IPS-18a (cell line): ENCODE data around the gene SLC27A4.

Experiments
- H3K27ac ChIP-seq: one replicate; pipeline ENCODE4 v1.5.1; 2013; ENCODE audit warnings: low read length
- H3K27me3 ChIP-seq: one replicate; pipeline ENCODE4 v1.6.1; 2013; ENCODE audit warnings: mild to moderate bottlenecking, low read length; ENCODE audit not compliant: control insufficient read depth, insufficient read depth
- H3K36me3 ChIP-seq: one replicate; pipeline ENCODE4 v1.6.1; 2013; ENCODE audit warnings: low read depth, low read length; ENCODE audit not compliant: control insufficient read depth
- H3K4me1 ChIP-seq: one replicate; pipeline ENCODE4 v1.6.1; 2013; ENCODE audit warnings: low read depth, low read length; ENCODE audit not compliant: control insufficient read depth
- H3K4me3 ChIP-seq: one replicate; pipeline ENCODE4 v1.5.1; 2013; ENCODE audit warnings: low read length
- H3K9ac ChIP-seq: one replicate; pipeline ENCODE4 v1.6.1; 2013; ENCODE audit warnings: mild to moderate bottlenecking, low read length, moderate library complexity
- H3K9me3 ChIP-seq: one replicate; pipeline ENCODE4 v1.6.1; 2013; ENCODE audit warnings: low read depth, low read length; ENCODE audit not compliant: control insufficient read depth

The SLC27A4 gene

DNA sequence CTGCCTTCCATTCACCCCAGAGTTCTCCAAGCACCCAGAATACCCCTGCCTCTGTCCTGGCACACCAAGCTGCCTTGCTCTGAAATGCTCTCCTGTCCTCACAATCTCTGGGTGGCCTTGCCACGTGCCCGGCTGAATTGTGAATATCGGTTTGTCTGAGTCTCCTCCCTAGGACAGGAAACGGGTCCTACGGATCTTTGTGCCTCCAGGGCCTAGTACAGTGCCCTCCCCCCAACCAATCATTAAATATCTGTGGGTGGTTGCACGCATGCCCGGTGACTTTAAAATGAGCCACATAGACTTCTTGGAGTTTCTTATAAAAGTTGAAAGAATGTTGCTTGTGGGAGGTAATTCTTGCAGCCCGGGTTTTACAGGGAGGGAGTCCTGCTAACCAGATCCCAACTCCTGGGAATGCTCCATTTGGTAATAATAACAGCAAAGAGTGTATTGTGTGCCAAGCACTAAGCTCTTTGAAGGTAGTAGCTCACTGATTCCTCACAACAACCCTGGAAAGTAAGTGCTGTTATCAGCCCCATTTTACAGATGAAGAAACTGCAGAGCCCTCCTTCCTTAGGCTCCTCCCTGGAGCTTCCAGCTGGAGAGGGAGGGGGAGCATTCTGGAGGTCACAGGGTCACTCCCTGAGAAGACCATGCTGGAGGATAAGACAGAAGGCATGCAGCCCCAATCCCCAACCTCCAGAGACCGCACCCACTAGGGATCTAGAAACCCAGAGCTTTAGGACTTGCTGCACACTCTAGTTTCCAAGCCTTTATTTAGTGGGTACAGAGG lies 54.2 kb downstream of the SLC27A4 start:
- H3K27me3 ChIP-seq: peaks cover 100% of the 10 kb centered on the region
- H3K9me3 ChIP-seq: no peaks in the 10 kb centered on the region
- no peak overlapping the region for H3K4me3 ChIP-seq
- H3K36me3 ChIP-seq: no peaks in the 10 kb centered on the region
- peaks cover 52% of the 10 kb centered on the region for H3K4me1 ChIP-seq
- no peak overlapping the region for H3K9ac ChIP-seq
- no peak overlapping the region for H3K27ac ChIP-seq

- Histone ChIP-seq H3K9ac (no peak overlapping the region), H3K27ac (no peak overlapping the region), H3K4me3 (no peak overlapping the region), H3K36me3 (no peaks in the 10 kb centered on the region), H3K4me1 (peaks cover 28% of the 10 kb centered on the region), H3K9me3 (no peaks in the 10 kb centered on the region), H3K27me3 (peaks cover 100% of the 10 kb centered on the region)
Measured at GRCh38 chr9:128396970-128397613, 56.8 kb downstream of the SLC27A4 start.

- H3K4me3 ChIP-seq: no peak overlapping the region
- no peaks in the 10 kb centered on the region for H3K9me3 ChIP-seq
- H3K36me3 ChIP-seq: no peaks in the 10 kb centered on the region
- H3K9ac ChIP-seq: no peak overlapping the region
- H3K27me3 ChIP-seq: peaks cover 100% of the 10 kb centered on the region
- H3K27ac ChIP-seq: no peak overlapping the region
- H3K4me1 ChIP-seq: peaks cover 27% of the 10 kb centered on the region
Measured at GRCh38 chr9:128397831-128398230, 57.5 kb downstream of the SLC27A4 start.

DNA sequence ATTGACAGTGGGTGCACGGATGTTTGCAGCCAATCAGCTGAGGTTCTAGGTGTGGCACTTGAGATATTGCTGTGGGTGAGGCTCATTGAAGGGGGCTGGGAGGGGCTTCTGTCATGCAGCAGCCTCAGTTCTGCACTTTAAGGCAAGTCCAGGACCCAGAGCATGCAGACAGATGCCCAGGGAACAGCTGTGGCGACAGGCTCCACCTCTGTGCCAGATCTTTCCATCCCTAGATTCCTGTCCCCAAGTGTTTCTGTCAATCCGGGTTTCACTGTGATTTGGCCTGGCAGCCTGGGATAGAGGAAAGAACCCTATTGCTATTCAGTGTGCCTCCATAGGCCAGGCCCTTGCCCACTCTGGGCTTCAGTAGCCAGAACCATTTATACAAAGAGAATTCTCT lies 59.5 kb downstream of the SLC27A4 start:
- Histone ChIP-seq H3K27ac (no peak overlapping the region), H3K27me3 (peaks cover 100% of the 10 kb centered on the region), H3K9ac (no peak overlapping the region)

DNA sequence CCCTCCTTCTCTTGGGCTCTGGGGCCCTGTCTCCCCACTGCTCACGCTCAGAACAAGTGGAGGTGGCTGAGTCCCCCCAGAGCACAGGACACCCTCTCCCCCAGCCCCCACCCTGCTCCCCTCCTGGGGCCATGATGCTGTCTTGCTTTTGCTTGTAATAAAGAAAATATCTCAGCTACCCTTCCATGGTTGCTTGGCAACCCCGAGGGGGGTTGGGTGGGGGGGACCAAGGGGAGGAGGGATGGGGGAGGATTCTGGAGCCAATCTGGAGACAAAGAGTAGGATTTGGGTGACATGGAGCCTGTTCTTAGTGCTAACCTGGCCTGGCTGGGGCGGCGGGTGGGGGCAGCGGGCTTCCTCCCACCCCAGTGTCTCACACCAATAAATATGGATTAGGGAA lies 64.2 kb downstream of the SLC27A4 start:
- no peak overlapping the region for H3K4me3 ChIP-seq
- no peak overlapping the region for H3K27ac ChIP-seq
- H3K36me3 ChIP-seq: no peaks in the 10 kb centered on the region
- no peak overlapping the region for H3K9ac ChIP-seq
- peaks cover 24% of the 10 kb centered on the region for H3K4me1 ChIP-seq
- H3K27me3 ChIP-seq: peaks cover 100% of the 10 kb centered on the region
- H3K9me3 ChIP-seq: no peaks in the 10 kb centered on the region

More for the DNA sequence above, 59.5 kb downstream of the SLC27A4 start:
- H3K36me3 ChIP-seq: no peaks in the 10 kb centered on the region
- peaks cover 15% of the 10 kb centered on the region for H3K4me1 ChIP-seq
- H3K9me3 ChIP-seq: no peaks in the 10 kb centered on the region
- no peak overlapping the region for H3K4me3 ChIP-seq

GRCh38 chr9:128405077-128405779 lies 64.9 kb downstream of the SLC27A4 start:
- no peak overlapping the region for H3K27ac ChIP-seq
- no peak overlapping the region for H3K9ac ChIP-seq
- H3K4me3 ChIP-seq: no peak overlapping the region
- H3K36me3 ChIP-seq: no peaks in the 10 kb centered on the region
- H3K4me1 ChIP-seq: peaks cover 27% of the 10 kb centered on the region
- H3K9me3 ChIP-seq: no peaks in the 10 kb centered on the region
- H3K27me3 ChIP-seq: peaks cover 100% of the 10 kb centered on the region

- no peak overlapping the region for H3K4me3 ChIP-seq
- H3K36me3 ChIP-seq: no peaks in the 10 kb centered on the region
- H3K27me3 ChIP-seq: peaks cover 100% of the 10 kb centered on the region
- no peaks in the 10 kb centered on the region for H3K9me3 ChIP-seq
- no peak overlapping the region for H3K27ac ChIP-seq
- H3K9ac ChIP-seq: no peak overlapping the region
- H3K4me1 ChIP-seq: peaks cover 27% of the 10 kb centered on the region
Measured at GRCh38 chr9:128405780-128406171, 65.4 kb downstream of the SLC27A4 start.

DNA sequence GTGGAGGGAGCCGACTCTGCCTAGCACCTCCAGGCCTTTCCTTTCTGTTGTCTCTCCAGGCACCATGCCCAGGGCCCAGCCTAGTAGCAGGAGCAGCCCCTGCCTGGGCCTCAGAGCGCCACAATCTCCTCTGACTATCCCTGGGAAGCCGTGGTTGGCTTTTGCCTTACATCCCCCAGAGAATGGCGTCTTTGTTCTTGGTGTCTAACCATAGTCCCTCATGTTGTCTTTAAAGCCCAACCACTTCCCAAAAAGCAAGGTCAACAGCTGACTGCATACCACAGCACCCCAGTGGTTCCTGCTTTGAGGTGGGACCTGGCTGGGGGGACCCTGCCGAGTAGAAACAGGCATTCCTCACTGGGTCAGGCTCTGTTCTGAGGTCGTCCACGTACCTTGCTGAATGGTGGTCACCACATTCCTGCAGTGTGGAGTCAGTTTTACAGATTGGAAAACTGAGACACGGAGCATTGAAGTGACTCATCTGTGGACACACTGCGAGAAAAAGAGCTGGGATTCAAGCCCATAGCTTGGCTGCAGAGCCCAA lies 66.6 kb downstream of the SLC27A4 start:
- Histone ChIP-seq H3K36me3 (no peaks in the 10 kb centered on the region), H3K27me3 (peaks cover 100% of the 10 kb centered on the region), H3K9ac (no peak overlapping the region), H3K4me3 (no peak overlapping the region), H3K4me1 (peaks cover 27% of the 10 kb centered on the region), H3K9me3 (no peaks in the 10 kb centered on the region), H3K27ac (no peak overlapping the region)

DNA sequence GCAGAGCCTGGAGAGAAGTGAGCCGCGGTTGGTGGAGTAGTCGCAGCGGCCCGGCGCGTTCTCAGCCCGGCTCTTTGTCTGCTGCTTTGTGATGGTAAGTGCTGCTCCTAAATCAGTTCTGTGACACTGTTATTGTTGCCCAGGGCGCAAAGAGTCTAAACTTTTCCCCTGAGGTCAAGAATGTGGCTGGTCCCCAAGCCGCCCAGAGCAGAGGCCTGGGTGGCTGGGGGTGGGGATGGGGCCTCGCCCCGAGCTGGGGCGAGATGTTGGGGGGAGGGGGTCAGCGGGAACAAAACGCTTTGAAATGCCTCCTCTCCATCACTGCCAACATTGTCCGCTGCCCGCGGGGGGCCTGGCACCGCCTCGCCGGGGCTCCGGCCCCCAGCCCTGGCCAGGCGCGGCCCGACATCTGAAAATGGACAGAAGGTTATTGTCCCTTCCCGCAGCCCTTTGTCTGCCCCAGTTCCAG lies 68.7 kb downstream of the SLC27A4 start:
- Histone ChIP-seq H3K9me3 (no peaks in the 10 kb centered on the region), H3K36me3 (no peaks in the 10 kb centered on the region), H3K27ac (no peak overlapping the region), H3K27me3 (peaks cover 98% of the 10 kb centered on the region), H3K4me3 (no peak overlapping the region), H3K4me1 (peaks cover 31% of the 10 kb centered on the region), H3K9ac (no peak overlapping the region)

DNA sequence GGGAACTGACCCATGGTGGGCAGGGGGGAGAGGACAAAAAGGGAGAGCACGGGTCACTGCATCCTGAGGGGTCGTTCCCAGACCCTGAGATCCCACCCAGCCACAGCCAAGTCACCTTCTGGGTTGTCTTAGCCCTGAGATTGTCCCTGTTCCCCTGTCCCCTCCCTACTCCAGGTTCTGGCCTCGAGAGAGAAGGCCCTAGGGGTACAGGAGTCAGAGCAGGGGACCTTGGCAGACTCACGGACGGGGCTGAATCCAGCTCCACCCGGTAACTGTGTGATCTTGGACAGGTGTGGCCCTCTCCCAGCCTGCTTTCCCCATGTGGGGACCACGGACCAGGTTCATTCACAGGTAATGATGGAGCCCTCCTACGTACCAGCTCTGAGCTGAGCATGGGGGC lies 69.1 kb downstream of the SLC27A4 start:
- peaks cover 98% of the 10 kb centered on the region for H3K27me3 ChIP-seq
- no peak overlapping the region for H3K27ac ChIP-seq
- no peak overlapping the region for H3K4me3 ChIP-seq
- no peaks in the 10 kb centered on the region for H3K9me3 ChIP-seq
- H3K36me3 ChIP-seq: no peaks in the 10 kb centered on the region
- peaks cover 31% of the 10 kb centered on the region for H3K4me1 ChIP-seq
- no peak overlapping the region for H3K9ac ChIP-seq

DNA sequence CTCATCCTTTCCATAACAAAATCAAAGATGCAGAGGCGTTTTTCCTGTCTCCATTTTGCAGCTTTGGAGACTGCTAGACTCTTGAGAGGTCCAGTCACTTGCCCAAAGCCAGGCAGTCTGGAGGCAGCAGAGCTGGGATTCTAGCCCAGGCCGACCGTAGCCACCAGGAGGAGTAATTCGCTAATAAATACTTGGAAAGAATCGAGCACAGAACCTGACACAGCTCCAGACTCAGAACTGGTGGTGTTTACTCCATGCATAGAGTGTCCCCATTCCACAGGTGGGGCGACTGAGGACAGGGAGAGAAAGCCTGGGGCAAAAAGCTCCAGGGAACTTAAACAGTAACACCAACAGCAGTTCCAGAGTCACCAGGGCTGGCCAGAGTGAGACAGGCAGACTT lies 69.7 kb downstream of the SLC27A4 start:
- Histone ChIP-seq H3K9ac (no peak overlapping the region), H3K27me3 (peaks cover 98% of the 10 kb centered on the region), H3K36me3 (no peaks in the 10 kb centered on the region), H3K27ac (no peak overlapping the region), H3K9me3 (no peaks in the 10 kb centered on the region), H3K4me1 (peaks cover 31% of the 10 kb centered on the region), H3K4me3 (no peak overlapping the region)
